ENCODE results near the gene CDC42. TPM values are rescaled to one million over a fixed set of nuclear protein-coding genes. Genes with fewer than 3 reads are reported as not detected.

Gene CDC42
- total RNA-seq, result 100 to 1,000 TPM; 353 to 360 TPM

GRCh38 chr1:22052115-22053016 is at the start of gene CDC42:
TSS of gene CDC42 (plus strand) at chr1:22052709. CDS start at chr1:22078479, 25,770 bp downstream.

Other genes starting within 250 kb of the CDC42 start
- not detected for gene LDLRAD2, start 240.4 kb upstream of the CDC42 start, total RNA-seq
- 1 to 10 TPM; 3.6 to 5.2 TPM for gene HSPG2, start 115.4 kb upstream of the CDC42 start, total RNA-seq
- not detected for gene CELA3B, start 75.7 kb upstream of the CDC42 start, total RNA-seq
- not detected for gene CELA3A, start 51.1 kb upstream of the CDC42 start, total RNA-seq
- not detected for gene WNT4, start 90.4 kb downstream of the CDC42 start, total RNA-seq

All from activated naive CD4-positive, alpha-beta T cell treated with anti-CD3 and anti-CD28 coated beads, Interleukin-2, amount 10 ng/mL, durations not matched to agents 5 hours and 36 hours (primary cell).